Endothelial cell of umbilical vein (primary cell): Measurements from ENCODE around the gene ZDHHC14. TPM values are rescaled to one million over a fixed set of nuclear protein-coding genes. Genes with fewer than 3 reads are reported as not detected.

ENCODE experiments used
- BruUV-seq: library from RNA; stranded (reverse); fragments of 400-500 nt; replicated peaks from 2 replicates; lab custom pipeline; 2021; lab: Mats Ljungman, UMichigan
- CTCF ChIA-PET: fragments of 300-600, 350-600 bp; sonication (Branson Sonifier 250); formaldehyde crosslinking; loops from one replicate; lab custom pipeline; 2021; ENCODE audit warnings: antibody characterized with exemption, inconsistent platforms; lab: Charles Lee
- POLR2A ChIA-PET: fragments of 300-600, 350-600 bp; sonication (Branson Sonifier 250); formaldehyde crosslinking; loops from one replicate; lab custom pipeline; 2021; ENCODE audit warnings: antibody characterized with exemption, inconsistent platforms; lab: Charles Lee
- DNase-seq: peaks from one replicate; pipeline ENCODE4 v3.0.0-alpha.2; 2011; ENCODE audit warnings: low read depth, low spot score
- FAIRE-seq: peaks from 2 replicates; lab custom pipeline; 2011; peaks lifted over from hg19 to GRCh38; lab: Jason Lieb, UNC
- H2AFZ ChIP-seq: 2 replicates; pipeline ENCODE4 v1.6.0; 2012; ENCODE audit warnings: low read depth, low read length, control low read depth, inconsistent platforms
- H3K27ac ChIP-seq: 2 replicates; pipeline ENCODE4 v1.5.1; 2011; ENCODE audit warnings: low read depth, mild to moderate bottlenecking, control low read depth, low read length, moderate library complexity; ENCODE audit not compliant: insufficient read depth
- H3K27me3 ChIP-seq, 2 experiments: 2 replicates each; pipeline versions ENCODE4 v1.6.0 to v1.6.1; 2011; ENCODE audit warnings: low read length in 2 of 2, mixed read lengths in 1 of 2; ENCODE audit not compliant: control insufficient read depth in 2 of 2, insufficient read depth in 2 of 2
- H3K36me3 ChIP-seq, 2 experiments: 2 replicates in 1 of 2; 3 replicates in 1 of 2; pipeline ENCODE4 v1.5.1; 2011; ENCODE audit warnings: low read length in 2 of 2, mild to moderate bottlenecking in 1 of 2, moderate library complexity in 1 of 2; ENCODE audit not compliant: control insufficient read depth in 2 of 2, insufficient read depth in 2 of 2; ENCODE audit errors: extremely low read depth in 1 of 2
- H3K4me1 ChIP-seq: 3 replicates; pipeline ENCODE4 v1.5.1; 2011; ENCODE audit warnings: mild to moderate bottlenecking, low read length; ENCODE audit not compliant: control insufficient read depth, insufficient read depth; ENCODE audit errors: extremely low read depth
- H3K4me2 ChIP-seq: 2 replicates; pipeline ENCODE4 v1.6.1; 2011; ENCODE audit warnings: low read length, control low read depth, mixed read lengths; ENCODE audit not compliant: insufficient read depth
- H3K4me3 ChIP-seq, 3 experiments: fragments of 200-600 bp in 1 of 3; sonication (generic), shearing (Covaris generic) in 1 of 3; replicated peaks in 1 of 3; 2 replicates each; pipeline ENCODE4 v1.5.1; 2011 to 2016; ENCODE audit warnings: control low read depth in 3 of 3, low read length in 3 of 3, mild to moderate bottlenecking in 2 of 3, inconsistent platforms in 1 of 3, low read depth in 1 of 3, moderate library complexity in 1 of 3; ENCODE audit not compliant: insufficient read depth in 1 of 3
- H3K79me2 ChIP-seq: 2 replicates; pipeline ENCODE4 v1.6.0; 2012; ENCODE audit warnings: low read length, inconsistent platforms; ENCODE audit not compliant: control insufficient read depth, insufficient read depth
- H3K9ac ChIP-seq: replicated peaks from 2 replicates; pipeline ENCODE3; 2011; ENCODE audit warnings: low read length, control low read depth; ENCODE audit not compliant: insufficient read depth; ENCODE audit errors: extremely low read depth
- H3K9me1 ChIP-seq: replicated peaks from 3 replicates; pipeline ENCODE4 v1.6.0; 2011; ENCODE audit warnings: mild to moderate bottlenecking, low read length; ENCODE audit not compliant: control insufficient read depth, insufficient read depth; ENCODE audit errors: extremely low read depth
- H3K9me3 ChIP-seq: replicated peaks from 2 replicates; pipeline ENCODE4 v1.5.1; 2012; ENCODE audit warnings: low read length, inconsistent platforms; ENCODE audit not compliant: control insufficient read depth, insufficient read depth
- H4K20me1 ChIP-seq: replicated peaks from 2 replicates; pipeline ENCODE3; 2011; ENCODE audit warnings: mild to moderate bottlenecking, low read length; ENCODE audit not compliant: control insufficient read depth, insufficient read depth; ENCODE audit errors: extremely low read depth
- CTCF ChIP-seq, 2 donors: IDR thresholded peaks; 1 replicate in 1 of 2; 2 replicates in 1 of 2; pipeline ENCODE4 v1.5.1; 2011; ENCODE audit warnings: low read length in 2 of 2, mild to moderate bottlenecking in 2 of 2, moderate library complexity in 2 of 2, control low read depth in 1 of 2, inconsistent platforms in 1 of 2, low read depth in 1 of 2; ENCODE audit not compliant: insufficient read depth in 1 of 2; ENCODE audit errors: extremely low read depth in 1 of 2
- EZH2 ChIP-seq: IDR thresholded peaks from 2 replicates; pipeline ENCODE4 v1.6.1; 2012; ENCODE audit warnings: borderline replicate concordance, low read depth, mild to moderate bottlenecking, moderate library complexity, low read length, inconsistent platforms; ENCODE audit not compliant: severe bottlenecking
- FOS ChIP-seq: IDR thresholded peaks from 2 replicates; pipeline ENCODE4 v1.6.1; 2011; ENCODE audit warnings: mild to moderate bottlenecking, low read length, moderate library complexity, borderline replicate concordance; ENCODE audit not compliant: insufficient read depth
- GATA2 ChIP-seq: IDR thresholded peaks from 2 replicates; pipeline ENCODE4 v1.7.0; 2011; ENCODE audit warnings: low read depth, mild to moderate bottlenecking, moderate library complexity, mixed read lengths, low read length; ENCODE audit not compliant: insufficient read length, insufficient read depth
- JUN ChIP-seq: IDR thresholded peaks from 2 replicates; pipeline ENCODE4 v1.6.1; 2011; ENCODE audit warnings: borderline replicate concordance, low read depth; ENCODE audit not compliant: insufficient read length, insufficient read depth
- MAX ChIP-seq: IDR thresholded peaks from 2 replicates; pipeline ENCODE4 v1.6.1; 2011; ENCODE audit not compliant: insufficient read depth, insufficient read length
- MYC ChIP-seq: IDR thresholded peaks from one replicate; pipeline ENCODE4 v1.6.1; 2011; ENCODE audit warnings: mild to moderate bottlenecking, low read depth, low read length
- POLR2A ChIP-seq: IDR thresholded peaks from 2 replicates; pipeline ENCODE4 v1.6.1; 2012; ENCODE audit warnings: low read depth, mild to moderate bottlenecking, control low read depth, low read length
- POLR2AphosphoS5 ChIP-seq: IDR thresholded peaks from 2 replicates; pipeline ENCODE4 v1.6.1; 2012; ENCODE audit warnings: low read depth, mild to moderate bottlenecking, control low read depth, low read length, moderate library complexity; ENCODE audit not compliant: insufficient read depth
- dilution Hi-C: fragments of 300-500 bp; cut with MboI; formaldehyde crosslinking; loops from one replicate; pipeline ENCODE4 v1.15.0; 2019; ENCODE audit warnings: low sequenced_read_pairs; ENCODE audit not compliant: extremely low pct_ligation_motif_present
- intact Hi-C: fragments of 100-400 bp; cut with micrococcal nuclease; formaldehyde crosslinking; loops from one replicate; pipeline ENCODE4 v1.10.0; 2022
- polyA plus RNA-seq, 4 experiments: library from polyadenylated mRNA; depleted of rRNA in 3 of 4; stranded (reverse) in 3 of 4; unstranded in 1 of 4; fragments of >200 nt; gene quantifications; 2 replicates each; pipeline versions ENCODE4 v1.2.1 to v1.2.3, GENCODE V29; 2011 to 2012; ENCODE audit warnings: missing spikeins in 1 of 4
- total RNA-seq: library from RNA; stranded (reverse); gene quantifications from 2 replicates; pipeline ENCODE4 v1.2.3, GENCODE V29; 2021

ZDHHC14 gene
- total and polyA plus RNA-seq, 2 donors (not counting 3 experiments of a cell fraction or from before 2014, with no cell fraction given): 23.0 to 25.6 TPM

GRCh38 chr6:157652601-157653363 is 271.8 kb downstream of the ZDHHC14 start:
- Histone ChIP-seq H3K4me2 (no peak overlapping the region), H3K9me1 (no peaks in the 10 kb centered on the region), H3K9ac (no peak overlapping the region), H2AFZ (no peak overlapping the region), H3K4me3 (no peak overlapping the region), H3K36me3 (peaks cover 0 to 3% of the 10 kb centered on the region in 2 experiments), H3K9me3 (no peaks in the 10 kb centered on the region), H3K27ac (no peak overlapping the region), H3K79me2 (no peaks in the 10 kb centered on the region), H4K20me1 (no peaks in the 10 kb centered on the region), H3K4me1 (no peaks in the 10 kb centered on the region), H3K27me3 (no peaks in the 10 kb centered on the region)
- ChIA-PET POLR2A (no interaction called here), CTCF (no interaction called here)
- TF ChIP-seq CTCF (IDR thresholded peaks at IDR 0.05; ENCODE audit: extremely low read depth in 1 of 2, insufficient read depth in 1 of 2, low read depth in 1 of 2, low read length in 2 of 2) (no peak), POLR2A (no peak)
- BruUV-seq: no TSS peak
- no peak for DNase-seq
- intact Hi-C loops: no loop called here
- no peak for FAIRE-seq
- dilution Hi-C loops: no loop called here

GRCh38 chr6:157653521-157653920 is 272.5 kb downstream of the ZDHHC14 start:
- TF ChIP-seq POLR2AphosphoS5 (no peak), MYC (no peak), CTCF (IDR thresholded peaks at IDR 0.05; ENCODE audit: extremely low read depth in 1 of 2, insufficient read depth in 1 of 2, low read depth in 1 of 2, low read length in 2 of 2) (no peak), POLR2A (no peak), FOS (no peak), JUN (no peak), GATA2 (no peak), EZH2 (no peak), MAX (no peak)
- Histone ChIP-seq H3K4me1 (no peaks in the 10 kb centered on the region), H3K9me1 (no peaks in the 10 kb centered on the region), H2AFZ (no peak overlapping the region), H4K20me1 (no peaks in the 10 kb centered on the region), H3K4me2 (no peak overlapping the region), H3K36me3 (peaks cover 0 to 3% of the 10 kb centered on the region in 2 experiments), H3K4me3 (no peak overlapping the region), H3K27me3 (no peaks in the 10 kb centered on the region), H3K27ac (no peak overlapping the region), H3K9me3 (no peaks in the 10 kb centered on the region), H3K79me2 (no peaks in the 10 kb centered on the region), H3K9ac (no peak overlapping the region)
- ChIA-PET POLR2A (no interaction called here), CTCF (no interaction called here)
- FAIRE-seq: no peak
- intact Hi-C loops: no loop called here
- DNase-seq: no peak
- no TSS peak for BruUV-seq
- dilution Hi-C loops: no loop called here
